ENCODE measurements around the gene ARFGAP1.

The ARFGAP1 gene

GRCh38 chr20:63239431-63239830 lies 33.2 kb upstream of the ARFGAP1 start:
- CTCF ChIA-PET, result no interaction called here
- POLR2A ChIA-PET, result no interaction called here
- no peak for TF ChIP-seq CTCF (IDR thresholded peaks at IDR 0.05; ENCODE audit: control extremely low read depth, extremely low read depth, low read depth, missing control alignments)
- no peak for DNase-seq (ENCODE audit: extremely low spot score)

GRCh38 chr20:63240004-63240403 lies 32.6 kb upstream of the ARFGAP1 start:
- CTCF ChIA-PET, result no interaction called here
- POLR2A ChIA-PET, result no interaction called here
- TF ChIP-seq CTCF (IDR thresholded peaks at IDR 0.05; ENCODE audit: control extremely low read depth, extremely low read depth, low read depth, missing control alignments), result no peak
- DNase-seq (ENCODE audit: extremely low spot score), result no peak

GRCh38 chr20:63241272-63241671 lies 31.3 kb upstream of the ARFGAP1 start:
- POLR2A ChIA-PET, result no interaction called here
- DNase-seq (ENCODE audit: extremely low spot score), result no peak
- TF ChIP-seq CTCF (IDR thresholded peaks at IDR 0.05; ENCODE audit: control extremely low read depth, extremely low read depth, low read depth, missing control alignments), result no peak
- CTCF ChIA-PET, result interaction anchor here (2.7 kb wide), 1 partner anchor 18 kb away, joined by 8 read pairs; no protein-coding TSS in a partner anchor

GRCh38 chr20:63242736-63243135 lies 29.9 kb upstream of the ARFGAP1 start:
- CTCF ChIA-PET, result interaction anchor here (2.7 kb wide), 1 partner anchor 19 kb away, joined by 8 read pairs; no protein-coding TSS in a partner anchor

GRCh38 chr20:63243604-63244247 lies 28.9 kb upstream of the ARFGAP1 start:
- CTCF ChIA-PET, result interaction anchor here (0.9 kb wide), 1 partner anchor 21 kb away, joined by 3 read pairs; no protein-coding TSS in a partner anchor
- POLR2A ChIA-PET, result no interaction called here
- no peak for DNase-seq (ENCODE audit: extremely low spot score)
- no peak for TF ChIP-seq CTCF (IDR thresholded peaks at IDR 0.05; ENCODE audit: control extremely low read depth, extremely low read depth, low read depth, missing control alignments)

More at GRCh38 chr20:63242736-63243135, 29.9 kb upstream of the ARFGAP1 start:
- no peak for DNase-seq (ENCODE audit: extremely low spot score)
- TF ChIP-seq CTCF (IDR thresholded peaks at IDR 0.05; ENCODE audit: control extremely low read depth, extremely low read depth, low read depth, missing control alignments), result no peak
- POLR2A ChIA-PET, result no interaction called here

GRCh38 chr20:63244468-63244867 lies 28.1 kb upstream of the ARFGAP1 start:
- CTCF ChIA-PET, result interaction anchor here (0.9 kb wide), 1 partner anchor 22 kb away, joined by 3 read pairs; no protein-coding TSS in a partner anchor
- no peak for DNase-seq (ENCODE audit: extremely low spot score)
- TF ChIP-seq CTCF (IDR thresholded peaks at IDR 0.05; ENCODE audit: control extremely low read depth, extremely low read depth, low read depth, missing control alignments), result no peak
- POLR2A ChIA-PET, result no interaction called here

Data from GM10248 (cell line).